Measurements from ENCODE around the gene RBM33. TPM values are rescaled to one million over a fixed set of nuclear protein-coding genes. Genes with fewer than 3 reads are reported as not detected.

The RBM33 gene
- polyA plus RNA-seq, 12 donors = 20.3 to 57.3 (median 26.6) TPM; not detected in 1

DNA sequence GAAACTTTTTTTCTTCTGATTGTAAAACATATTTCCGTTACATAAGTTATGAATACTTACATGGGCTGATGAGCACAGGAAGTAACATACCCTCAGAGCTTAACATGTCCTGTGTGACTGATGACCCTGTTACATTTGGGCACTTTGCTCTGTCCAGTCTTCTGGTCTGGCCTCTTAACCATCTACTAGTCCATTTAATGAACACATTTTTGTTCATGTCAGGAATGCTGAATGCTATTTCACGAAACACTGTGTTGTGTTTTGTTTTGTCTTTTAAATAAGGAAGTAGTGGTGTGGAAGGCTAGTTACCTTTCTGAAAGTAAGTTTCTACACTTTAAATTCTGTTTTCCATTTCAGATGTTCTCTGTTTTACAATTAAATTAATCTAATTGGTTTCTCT lies 77.7 kb downstream of the RBM33 start:
- no peak for DNase-seq

- DNase-seq = no peak
Observed at GRCh38 chr7:155722936-155723335, 78.5 kb downstream of the RBM33 start.

DNA sequence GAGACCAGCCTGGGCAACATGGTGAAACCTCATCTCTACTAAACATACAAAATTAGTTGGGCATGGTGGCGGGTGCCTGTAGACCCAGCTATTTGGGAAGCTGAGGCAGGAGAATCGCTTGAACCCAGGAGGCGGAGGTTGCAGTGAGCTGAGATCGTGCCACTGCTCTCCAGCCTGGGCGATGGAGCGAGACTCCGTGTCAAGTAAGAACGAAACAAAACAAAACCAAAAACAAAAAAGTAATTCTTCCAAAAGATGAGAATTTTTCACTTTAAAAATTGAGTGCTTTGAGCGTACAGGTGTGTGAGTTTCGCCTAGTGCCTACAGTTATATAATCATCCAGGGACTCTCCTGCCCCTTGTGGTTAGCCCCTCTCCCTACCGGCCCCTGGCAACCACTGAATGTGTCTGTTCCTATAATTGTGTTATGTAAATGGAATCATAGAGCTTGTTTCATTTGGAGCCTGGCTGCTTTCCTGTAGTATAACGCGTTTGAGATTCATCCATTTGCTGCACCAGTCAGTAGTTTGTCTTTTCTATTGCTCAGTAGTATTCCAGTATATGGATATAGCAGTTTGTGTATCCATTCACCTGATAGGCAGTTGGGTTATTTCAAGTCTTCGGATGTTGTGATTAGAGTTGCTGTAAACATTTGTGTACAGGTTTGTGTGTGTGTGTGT lies 80.0 kb downstream of the RBM33 start:
- DNase-seq = no peak

GRCh38 chr7:155725006-155725355 lies 80.5 kb downstream of the RBM33 start:
- no peak for DNase-seq

- DNase-seq = no peak
Observed at GRCh38 chr7:155727616-155728015, 83.2 kb downstream of the RBM33 start.

GRCh38 chr7:155728116-155728515 lies 83.7 kb downstream of the RBM33 start:
- DNase-seq = no peak

DNA sequence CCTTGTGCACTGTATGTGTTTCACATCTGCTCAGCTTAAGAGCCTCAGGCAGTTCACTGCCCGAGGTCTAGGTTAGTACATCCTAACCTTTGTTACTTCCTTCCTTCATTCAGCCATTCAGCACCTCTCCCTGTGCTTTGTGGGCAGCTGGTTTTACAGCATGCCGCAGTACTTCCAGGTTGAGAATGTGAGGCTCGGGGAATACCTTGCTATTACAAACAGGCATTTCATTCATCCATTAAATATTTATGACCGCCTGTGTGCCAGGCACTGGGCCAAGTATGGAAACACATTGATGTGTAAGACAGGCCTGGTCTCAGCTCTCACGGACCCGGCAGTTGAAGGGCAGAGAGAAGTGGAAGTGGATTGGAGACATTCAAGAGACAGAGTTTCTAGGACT lies 85.4 kb downstream of the RBM33 start:
- peak; percentile 8 for DNase-seq

- DNase-seq = no peak
Observed at GRCh38 chr7:155731380-155731779, 86.9 kb downstream of the RBM33 start.

GRCh38 chr7:155731871-155732270 lies 87.4 kb downstream of the RBM33 start:
- DNase-seq = no peak

GRCh38 chr7:155732286-155732685 lies 87.8 kb downstream of the RBM33 start:
- DNase-seq = no peak

DNA sequence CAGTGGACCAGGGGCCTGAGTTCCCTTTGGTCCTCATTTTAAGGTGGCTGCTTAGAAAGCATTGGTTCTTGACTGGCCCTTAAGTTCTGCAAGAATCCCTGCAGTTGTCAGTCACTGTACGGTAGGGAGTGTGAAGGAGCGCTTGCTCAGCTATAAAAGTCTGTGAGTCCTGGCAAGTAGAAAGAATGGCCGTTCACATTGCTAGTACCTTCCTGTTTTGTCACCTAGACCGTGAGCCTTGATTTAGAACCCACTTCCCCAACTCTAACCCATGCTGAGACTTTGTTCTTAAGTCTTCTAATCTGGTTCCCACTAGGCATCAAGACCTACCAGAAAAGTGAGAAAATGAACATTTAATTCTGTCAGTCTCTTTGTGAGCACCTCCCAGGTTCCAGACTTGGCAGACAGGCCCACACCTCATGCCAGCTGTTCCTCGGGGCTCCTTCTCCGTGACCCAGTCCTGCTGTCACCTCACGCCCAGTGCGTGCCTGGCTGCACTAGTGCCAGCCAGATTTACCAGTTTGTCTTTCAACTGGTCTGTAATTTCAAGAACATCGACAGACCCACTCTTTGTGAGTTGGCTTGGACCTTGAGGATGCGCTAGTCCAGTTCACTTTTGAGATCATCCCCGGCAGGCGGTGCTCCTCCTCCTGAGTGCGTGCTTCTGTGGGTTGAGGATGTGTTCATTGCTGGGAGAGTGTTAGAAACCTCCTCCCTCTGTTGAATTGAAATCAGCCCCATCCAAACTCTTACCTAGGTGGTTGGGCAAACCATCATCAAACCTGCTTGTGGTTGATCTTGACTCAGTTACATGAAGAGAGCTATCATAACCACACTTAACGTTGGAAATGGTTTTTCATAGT lies 89.4 kb downstream of the RBM33 start:
- no peak for DNase-seq

DNA sequence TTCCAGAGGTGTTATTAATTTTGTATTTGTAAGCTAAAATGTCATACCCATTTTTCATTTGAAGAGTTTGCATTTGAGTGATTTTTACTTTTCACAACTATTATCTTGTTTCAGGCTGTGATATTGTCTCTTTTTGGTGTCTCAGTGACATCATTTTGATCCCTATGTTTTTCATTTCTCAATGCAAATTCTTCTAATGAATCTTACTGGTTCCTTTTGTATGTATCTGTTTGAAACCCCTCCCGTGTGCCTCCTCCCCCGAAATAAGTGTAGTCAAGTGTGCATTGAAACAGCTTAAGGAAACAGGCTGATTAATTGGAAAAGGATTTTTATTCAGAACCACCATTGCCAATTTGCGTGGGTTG lies 90.0 kb downstream of the RBM33 start:
- DNase-seq = no peak

DNA sequence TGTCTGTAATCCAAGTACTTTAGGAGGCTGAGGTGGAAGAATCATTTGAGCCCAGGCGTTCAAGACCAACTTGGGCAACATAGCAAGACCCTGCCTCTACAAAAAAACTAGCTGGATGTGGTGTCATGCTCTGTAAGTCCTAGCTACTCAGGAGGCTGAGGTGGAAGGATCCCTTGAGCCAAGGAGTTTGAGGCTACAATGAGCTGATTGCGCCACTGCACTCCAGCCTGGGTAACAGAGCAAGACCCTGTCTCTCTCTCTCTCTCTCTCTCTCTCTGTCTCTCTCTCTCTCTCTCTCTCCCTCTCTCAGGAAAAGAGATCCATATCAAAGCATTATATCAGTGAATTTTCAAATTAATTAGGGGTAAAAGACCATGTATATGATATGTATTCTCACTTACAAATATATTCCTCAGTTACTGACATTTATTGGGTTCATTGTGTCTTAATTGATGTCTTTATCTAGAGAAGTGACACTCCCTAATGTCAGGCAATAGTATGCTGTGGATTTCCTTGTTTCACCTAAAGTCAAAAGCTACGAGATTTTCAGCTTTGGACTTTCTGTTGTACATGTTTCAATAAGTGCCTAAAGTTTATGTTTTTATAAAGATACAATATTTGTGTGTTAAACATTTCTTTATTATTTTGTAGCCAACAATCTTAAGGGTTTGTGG lies 91.1 kb downstream of the RBM33 start:
- no peak for DNase-seq

- DNase-seq = no peak
Observed at GRCh38 chr7:155737590-155737989, 93.1 kb downstream of the RBM33 start.

- DNase-seq = no peak
Observed at GRCh38 chr7:155738104-155738503, 93.6 kb downstream of the RBM33 start.

GRCh38 chr7:155738652-155739537 lies 94.4 kb downstream of the RBM33 start:
- peak; percentile 75 for DNase-seq

- no peak for DNase-seq
Observed at GRCh38 chr7:155739538-155740143, 95.2 kb downstream of the RBM33 start.

DNA sequence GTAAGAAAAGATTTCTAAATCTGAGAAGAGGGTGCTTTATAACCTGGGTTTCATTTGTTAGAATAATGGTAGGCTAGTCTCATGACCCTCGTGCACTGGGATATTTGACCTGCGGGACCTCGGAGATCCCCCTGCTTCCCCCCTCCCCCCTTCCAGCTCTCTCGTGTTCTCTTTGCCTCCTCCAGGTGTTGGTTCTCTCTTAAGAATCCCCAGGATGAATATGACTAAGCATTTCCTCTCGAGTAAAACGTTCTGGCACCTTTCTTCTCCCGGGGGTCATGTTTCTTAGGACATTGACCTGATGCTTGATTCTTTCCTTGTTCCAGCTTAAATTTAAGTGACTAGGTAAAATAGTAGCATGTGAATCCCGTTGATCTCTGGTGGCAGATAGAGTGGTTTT lies 96.6 kb downstream of the RBM33 start:
- DNase-seq = no peak

DNA sequence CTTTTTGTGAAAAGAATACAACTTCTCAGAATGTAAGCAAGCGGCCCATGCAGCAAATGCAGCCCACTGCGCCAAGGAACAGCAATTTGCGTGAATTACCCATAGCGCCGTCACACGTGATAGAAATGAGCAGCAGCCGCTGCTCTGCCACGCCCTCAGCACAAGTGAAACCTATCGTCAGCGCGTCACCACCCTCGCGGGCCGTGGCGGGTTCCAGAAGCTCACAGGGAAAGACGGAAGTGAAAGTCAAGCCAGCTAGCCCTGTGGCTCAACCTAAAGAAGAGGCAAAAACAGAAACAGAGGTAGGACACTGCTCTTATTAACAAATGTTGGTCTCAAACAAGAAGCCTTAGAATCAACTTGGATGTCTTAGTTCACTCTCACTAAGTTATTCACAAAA lies 97.3 kb downstream of the RBM33 start:
- DNase-seq = no peak

DNA sequence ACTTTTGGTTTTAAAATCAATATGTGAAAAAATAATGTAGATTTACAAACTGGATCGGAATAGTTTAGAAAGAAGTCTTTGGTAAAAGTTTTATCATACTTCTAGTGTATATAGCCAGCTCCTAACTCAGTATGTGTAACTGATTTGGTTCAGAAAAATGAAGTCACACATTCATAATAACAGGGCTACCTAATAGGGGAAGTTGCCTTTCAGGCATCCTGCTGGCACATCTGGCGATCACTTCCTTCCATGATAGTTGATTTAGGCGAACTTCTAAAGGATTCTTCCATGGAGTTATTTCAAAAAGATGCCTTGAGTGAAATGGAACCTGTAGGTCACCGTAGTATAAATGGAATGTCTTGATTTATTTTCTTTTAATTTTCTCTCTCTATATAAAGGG lies 98.7 kb downstream of the RBM33 start:
- no peak for DNase-seq

GRCh38 chr7:155744971-155745683 lies 100.7 kb downstream of the RBM33 start:
- no peak for DNase-seq
